ENCODE data around the gene TRPV2.
"Not testable (repeated sequence)": the region's sequence is repeated elsewhere in the genome, so short reads cannot be mapped to it uniquely, and the experiment has no call there.

TRPV2 gene

GRCh38 chr17:16439303-16439791 is 24.0 kb downstream of the TRPV2 start:
- H3K9ac ChIP-seq: peak overlapping the region; percentile 88
- H2AFZ ChIP-seq (ENCODE audit: low read depth): 0 out of 2 replicates have a peak overlapping the region, but pooled peaks have one; percentile 30
- no peak overlapping the region for H3K4me3 ChIP-seq (IDR thresholded peaks at IDR 0.05; ENCODE audit: insufficient read depth, low read depth, low read length)
- peaks cover 34% of the 10 kb centered on the region for H3K79me2 ChIP-seq (ENCODE audit: insufficient read depth, low read depth)
- H4K20me1 ChIP-seq (ENCODE audit: insufficient read depth): no peaks in the 10 kb centered on the region
- H3K27me3 ChIP-seq (ENCODE audit: insufficient read depth, low read depth): no peaks in the 10 kb centered on the region
- peaks cover 7% of the 10 kb centered on the region; the same call in 1 of the 2 replicates for H3K36me3 ChIP-seq (ENCODE audit: insufficient read depth)
- H3K27ac ChIP-seq: peak overlapping the region; percentile 68
- TF ChIP-seq CTCF (conservative IDR thresholded peaks at IDR 0.05; ENCODE audit: low read depth, low read length): no peak
- peak overlapping the region; percentile 91 for H3K4me2 ChIP-seq
- H3K4me1 ChIP-seq (ENCODE audit: low read depth, poor library complexity, severe bottlenecking): peaks cover 18% of the 10 kb centered on the region

GRCh38 chr17:16439811-16440351 is 24.5 kb downstream of the TRPV2 start:
- no peak overlapping the region for H2AFZ ChIP-seq (ENCODE audit: low read depth)
- peaks cover 34% of the 10 kb centered on the region for H3K79me2 ChIP-seq (ENCODE audit: insufficient read depth, low read depth)
- no peak overlapping the region for H3K4me3 ChIP-seq (IDR thresholded peaks at IDR 0.05; ENCODE audit: insufficient read depth, low read depth, low read length)
- peak overlapping the region; percentile 88 for H3K9ac ChIP-seq
- TF ChIP-seq CTCF (conservative IDR thresholded peaks at IDR 0.05; ENCODE audit: low read depth, low read length): no peak
- H3K27me3 ChIP-seq (ENCODE audit: insufficient read depth, low read depth): no peaks in the 10 kb centered on the region
- peaks cover 7% of the 10 kb centered on the region; the same call in 1 of the 2 replicates for H3K36me3 ChIP-seq (ENCODE audit: insufficient read depth)
- H3K4me2 ChIP-seq: peak overlapping the region; percentile 91
- no peaks in the 10 kb centered on the region for H4K20me1 ChIP-seq (ENCODE audit: insufficient read depth)
- H3K27ac ChIP-seq: peak overlapping the region; percentile 68
- H3K4me1 ChIP-seq (ENCODE audit: low read depth, poor library complexity, severe bottlenecking): peaks cover 18% of the 10 kb centered on the region

- Histone ChIP-seq H3K27ac (peak overlapping the region; percentile 68), H3K79me2 (ENCODE audit: insufficient read depth, low read depth) (peaks cover 34% of the 10 kb centered on the region), H3K4me2 (peak overlapping the region; percentile 91), H3K4me1 (ENCODE audit: low read depth, poor library complexity, severe bottlenecking) (peaks cover 18% of the 10 kb centered on the region), H3K9ac (peak overlapping the region; percentile 88; the same call in 1 of the 2 replicates)
- not testable (repeated sequence) for H2AFZ ChIP-seq (ENCODE audit: low read depth); H3K4me3 ChIP-seq (IDR thresholded peaks at IDR 0.05; ENCODE audit: insufficient read depth, low read depth, low read length); H4K20me1 ChIP-seq (ENCODE audit: insufficient read depth); H3K27me3 ChIP-seq (ENCODE audit: insufficient read depth, low read depth); H3K36me3 ChIP-seq (ENCODE audit: insufficient read depth)
These were observed 25.0 kb downstream of the TRPV2 start for GRCh38 chr17:16440354-16440753.

GRCh38 chr17:16440901-16441629 is 25.7 kb downstream of the TRPV2 start:
- no peak overlapping the region for H3K4me3 ChIP-seq (IDR thresholded peaks at IDR 0.05; ENCODE audit: insufficient read depth, low read depth, low read length)
- no peak for TF ChIP-seq CTCF (conservative IDR thresholded peaks at IDR 0.05; ENCODE audit: low read depth, low read length)
- no peaks in the 10 kb centered on the region for H3K27me3 ChIP-seq (ENCODE audit: insufficient read depth, low read depth)
- H3K4me2 ChIP-seq: peak overlapping the region; percentile 91
- H2AFZ ChIP-seq (ENCODE audit: low read depth): no peak overlapping the region
- H3K36me3 ChIP-seq (ENCODE audit: insufficient read depth): peaks cover 7% of the 10 kb centered on the region; the same call in 1 of the 2 replicates
- H3K9ac ChIP-seq: 0 out of 2 replicates have a peak overlapping the region, but pooled peaks have one; percentile 88
- peak overlapping the region; percentile 68; the same call in 1 of the 2 replicates for H3K27ac ChIP-seq
- peaks cover 34% of the 10 kb centered on the region for H3K79me2 ChIP-seq (ENCODE audit: insufficient read depth, low read depth)
- peaks cover 18% of the 10 kb centered on the region for H3K4me1 ChIP-seq (ENCODE audit: low read depth, poor library complexity, severe bottlenecking)
- H4K20me1 ChIP-seq (ENCODE audit: insufficient read depth): no peaks in the 10 kb centered on the region
